Measurements from ENCODE around the gene ETV3L. TPM values are rescaled to one million over a fixed set of nuclear protein-coding genes. Genes with fewer than 3 reads are reported as not detected.
A peak's percentile ranks its signal among the peaks of the same experiment; 100 is the strongest.
"Not testable (repeated sequence)": the region's sequence is repeated elsewhere in the genome, so short reads cannot be mapped to it uniquely, and the experiment has no call there.

The ETV3L gene
- total RNA-seq, 1 donor from 2014 or later = not detected

DNA sequence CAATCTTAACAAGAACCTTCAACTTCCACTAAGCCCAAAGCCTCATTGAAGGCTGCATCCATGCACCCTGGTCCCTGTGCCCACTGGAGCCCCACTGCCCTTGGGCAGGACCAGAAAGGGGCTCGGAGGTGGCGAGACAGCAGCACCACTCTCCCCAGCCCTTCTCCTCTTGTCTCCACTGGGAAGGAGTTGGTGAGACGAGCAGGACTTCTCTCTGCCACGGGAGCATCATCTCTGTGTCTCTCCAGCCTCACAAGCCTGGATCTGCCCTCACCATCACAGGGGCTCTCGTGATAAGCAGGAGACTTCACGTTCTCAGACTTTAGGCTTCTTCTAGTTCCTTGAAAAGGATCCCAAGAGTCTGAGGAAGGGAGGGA, 7.2 kb upstream of the ETV3L start:
- no peak overlapping the region for H3K4me3 ChIP-seq (ENCODE audit: low read depth, low read length)
- no peak for TF ChIP-seq CTCF (conservative IDR thresholded peaks at IDR 0.05; ENCODE audit: low read depth, low read length)
- DNase-seq (ENCODE audit: low read depth) = no peak

DNA sequence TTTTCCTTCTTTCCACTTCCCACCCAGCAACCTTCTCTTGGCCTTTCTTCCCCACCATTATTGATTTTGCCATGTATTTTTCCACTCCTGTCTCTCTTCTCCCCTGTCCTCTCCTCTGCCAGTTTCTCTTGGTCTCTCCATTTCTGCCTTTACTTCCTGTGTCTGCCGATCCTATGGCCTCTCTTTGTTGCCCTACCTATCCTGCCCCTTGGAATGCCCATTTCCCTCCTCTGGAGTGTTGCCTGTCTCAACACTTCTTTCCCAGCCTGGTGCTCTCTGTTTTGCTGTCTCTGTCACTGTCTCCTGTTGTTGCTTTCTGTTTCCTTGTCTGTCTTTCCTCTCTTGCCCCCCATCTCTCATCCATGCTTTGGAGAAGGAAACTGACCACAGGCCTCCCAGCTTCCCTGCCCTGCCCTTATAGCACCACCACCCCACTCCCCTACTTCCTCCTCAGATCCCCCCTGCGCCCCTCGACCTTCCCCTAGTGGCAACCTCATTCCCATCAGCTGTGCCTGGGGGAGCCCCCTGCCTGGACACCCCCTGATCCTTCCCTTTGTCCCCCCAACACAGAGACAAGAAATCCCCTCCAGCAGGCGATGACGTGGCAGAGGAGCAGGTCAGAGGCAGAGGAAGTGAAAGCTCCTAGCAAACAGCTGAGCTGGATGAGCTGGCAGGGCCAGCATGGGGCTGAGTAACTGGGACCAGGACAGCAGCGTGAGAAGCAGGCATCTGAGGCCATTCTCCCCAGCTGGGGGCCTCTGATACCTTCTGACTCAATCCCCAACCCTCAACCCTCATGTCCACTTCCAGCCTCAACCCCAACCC, 6.6 kb upstream of the ETV3L start:
- peak; percentile 13 for DNase-seq (ENCODE audit: low read depth)
- no peak overlapping the region for H3K4me3 ChIP-seq (ENCODE audit: low read depth, low read length)
- no peak for TF ChIP-seq CTCF (conservative IDR thresholded peaks at IDR 0.05; ENCODE audit: low read depth, low read length)

DNA sequence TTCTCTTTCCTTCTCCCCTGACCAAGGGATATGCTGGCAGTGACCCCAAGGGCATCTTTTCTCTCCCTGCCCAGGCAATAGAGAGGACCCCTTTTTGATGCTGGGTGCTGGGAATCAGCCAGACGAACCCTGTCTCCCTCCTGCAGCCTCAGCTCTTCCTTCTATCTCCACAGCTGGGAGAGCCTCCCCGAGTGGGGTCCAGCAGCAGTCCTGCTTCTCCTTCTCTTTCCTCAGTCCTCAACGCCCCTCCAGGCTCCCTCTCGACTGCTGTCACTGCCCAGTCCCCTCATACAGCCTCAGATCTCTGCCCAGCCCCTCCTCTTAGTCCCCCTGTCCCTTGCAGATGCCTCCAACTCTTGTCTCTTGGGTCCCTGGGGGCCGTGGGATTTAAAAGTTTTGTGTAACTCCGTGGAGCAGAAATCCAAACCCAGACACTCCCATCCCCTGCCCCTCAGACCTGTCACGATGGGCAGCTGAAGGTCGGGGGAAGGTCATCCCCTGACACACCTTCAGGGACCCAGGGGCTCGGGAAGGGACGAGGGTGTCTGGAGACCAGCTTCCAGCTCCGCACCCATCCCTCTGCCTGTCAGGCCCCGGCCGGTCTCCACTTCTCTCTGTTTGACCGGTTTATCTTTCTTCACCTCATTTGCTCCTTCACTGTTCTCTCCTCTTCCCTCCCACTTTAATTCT, 5.8 kb upstream of the ETV3L start:
- no peak for TF ChIP-seq CTCF (conservative IDR thresholded peaks at IDR 0.05; ENCODE audit: low read depth, low read length)
- DNase-seq (ENCODE audit: low read depth) = no peak
- no peak overlapping the region for H3K4me3 ChIP-seq (ENCODE audit: low read depth, low read length)

DNA sequence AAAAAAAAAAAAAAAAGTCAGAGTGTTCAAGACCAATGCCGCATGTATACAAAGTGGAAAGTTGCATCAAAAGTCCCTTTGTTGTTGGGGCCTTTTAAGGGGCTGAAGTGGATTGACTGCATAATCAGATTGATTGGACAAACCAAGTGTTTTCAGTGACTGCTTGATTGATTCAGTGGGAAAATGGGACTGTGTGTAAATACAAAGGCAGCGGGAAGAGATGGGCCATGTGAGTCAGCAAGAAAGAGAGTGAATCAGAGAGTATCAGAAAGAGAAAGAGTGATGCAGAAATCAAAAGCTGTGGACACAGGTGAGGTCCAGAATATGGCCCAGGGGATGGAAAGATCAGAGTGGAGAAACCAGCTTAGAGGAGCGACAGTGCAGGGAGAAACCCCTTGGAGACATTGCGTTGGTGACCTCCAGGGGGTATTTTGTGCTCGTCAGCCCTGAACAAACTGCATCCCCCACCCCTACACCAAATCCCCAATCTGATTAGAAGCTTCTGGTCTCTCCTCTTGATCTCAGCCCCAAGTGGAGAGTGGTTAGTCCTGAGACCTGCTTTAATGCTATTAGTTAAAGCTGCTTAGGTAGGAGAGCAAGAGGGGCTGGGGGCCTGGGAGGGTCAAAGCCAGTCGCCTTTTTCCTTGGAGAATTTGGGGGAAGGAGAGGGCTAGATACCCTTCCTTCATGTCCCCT, 5.1 kb upstream of the ETV3L start:
- TF ChIP-seq CTCF (conservative IDR thresholded peaks at IDR 0.05; ENCODE audit: low read depth, low read length) = no peak
- no peak for DNase-seq (ENCODE audit: low read depth)
- no peak overlapping the region for H3K4me3 ChIP-seq (ENCODE audit: low read depth, low read length)

GRCh38 chr1:157103268-157103667, 3.7 kb upstream of the ETV3L start:
- H3K4me3 ChIP-seq (ENCODE audit: low read depth, low read length) = no peak overlapping the region
- no peak for TF ChIP-seq CTCF (conservative IDR thresholded peaks at IDR 0.05; ENCODE audit: low read depth, low read length)
- no peak for DNase-seq (ENCODE audit: low read depth)

- TF ChIP-seq CTCF (conservative IDR thresholded peaks at IDR 0.05; ENCODE audit: low read depth, low read length) = no peak
- no peak for DNase-seq (ENCODE audit: low read depth)
- H3K4me3 ChIP-seq (ENCODE audit: low read depth, low read length) = no peak overlapping the region
Observed at GRCh38 chr1:157101149-157101548, 1.5 kb upstream of the ETV3L start.

DNA sequence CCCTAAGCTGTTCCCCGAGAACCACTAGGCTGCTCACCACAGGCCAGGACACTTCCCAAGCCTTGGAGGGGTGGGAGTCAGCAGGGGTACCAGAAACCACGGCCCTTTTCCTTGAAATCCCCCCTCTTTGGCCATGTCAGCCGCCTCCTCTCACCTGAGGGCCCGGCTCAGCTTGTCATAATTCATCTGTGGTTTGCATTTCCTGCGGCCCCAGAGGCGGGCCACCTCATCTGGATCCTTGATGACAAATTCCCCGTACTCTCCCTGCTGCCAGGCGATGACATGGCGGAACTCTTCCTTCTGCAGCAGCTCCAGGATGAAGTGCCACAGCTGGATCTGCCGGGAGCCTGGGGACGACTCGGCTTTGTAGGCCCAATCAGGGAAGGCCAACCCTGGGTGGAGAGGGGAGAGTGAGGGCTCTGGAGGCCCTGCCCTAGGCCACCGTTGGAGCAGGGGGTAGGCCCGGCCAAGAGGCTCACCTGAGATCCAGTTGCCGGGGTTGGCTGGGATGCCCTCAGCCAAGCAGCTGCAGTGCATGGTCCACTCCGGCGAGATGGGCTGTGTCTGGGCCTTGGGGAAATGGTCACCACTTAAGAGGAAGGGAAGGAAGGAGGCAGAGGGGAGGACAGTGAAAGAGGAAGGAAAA, 498 bp downstream of the ETV3L start:
- not testable (repeated sequence) for DNase-seq (ENCODE audit: low read depth); H3K4me3 ChIP-seq (ENCODE audit: low read depth, low read length)
